Stimulated activated CD4-positive, alpha-beta T cell treated with anti-CD3 and anti-CD28 coated beads, Interleukin-1b, Interleukin-23, amount 100 ng/mL, for 4 hours (primary cell): Measurements from ENCODE around the gene TYW5.
"Not testable (repeated sequence)": the region's sequence is repeated elsewhere in the genome, so short reads cannot be mapped to it uniquely, and the experiment has no call there.

ENCODE experiments used
- DNase-seq, 2 donors: peaks; one replicate each; pipeline ENCODE4 v3.0.0-alpha.2; 2020; ENCODE audit warnings: low read depth in 2 of 2

TYW5 gene

DNA sequence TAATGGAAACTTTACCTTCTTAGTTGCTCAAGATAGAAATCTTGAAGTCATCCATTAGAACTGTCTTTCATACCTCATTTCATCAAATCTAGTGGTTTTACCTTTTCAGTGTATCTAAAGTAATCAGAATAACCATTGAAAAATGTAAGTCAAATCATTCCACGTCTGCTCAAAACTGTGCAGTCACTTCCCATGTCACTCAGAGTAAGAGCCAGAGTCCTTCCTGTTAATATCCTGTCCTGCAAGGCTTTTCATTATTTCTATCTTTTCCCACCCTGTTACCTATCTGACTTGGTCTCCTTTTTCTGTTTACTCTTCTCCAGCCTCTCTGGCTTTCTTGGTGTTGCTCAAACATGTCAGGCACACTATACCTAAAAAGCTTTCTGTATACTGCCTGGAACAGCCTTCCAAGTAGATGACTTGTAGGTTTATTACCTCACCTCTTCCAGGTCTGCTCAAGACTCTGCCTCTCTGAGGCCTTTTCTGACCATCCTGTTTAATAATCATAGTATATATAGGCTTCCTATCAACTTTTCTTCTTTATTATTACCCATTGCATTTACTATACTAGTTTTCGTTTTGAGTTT lies 40.8 kb downstream of the TYW5 start:
- no peak for DNase-seq

DNA sequence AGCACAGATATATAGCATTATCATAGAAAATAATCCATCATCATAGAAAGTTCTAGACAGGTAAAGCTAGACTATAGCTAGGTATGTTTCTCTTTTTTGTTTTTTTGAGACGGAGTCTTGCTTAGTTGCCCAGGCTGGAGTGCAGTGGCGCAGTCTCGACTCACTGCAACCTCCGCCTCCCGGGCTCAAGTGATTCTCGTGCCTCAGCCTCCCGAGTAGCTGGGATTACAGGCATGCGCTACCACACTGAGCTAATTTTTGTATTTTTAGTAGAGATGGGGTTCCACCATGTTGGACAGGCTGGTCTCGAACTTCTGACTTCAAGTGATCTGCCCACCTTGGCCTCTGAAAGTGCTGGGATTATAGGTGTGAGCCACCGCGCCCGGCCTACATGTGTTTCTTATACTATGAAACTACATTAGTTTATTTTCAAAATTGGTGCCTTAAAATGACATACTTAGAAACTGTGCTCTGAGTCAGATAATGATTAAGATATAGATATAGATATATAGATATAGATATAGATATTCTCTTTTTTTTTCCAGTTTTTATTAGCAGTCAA lies 42.7 kb downstream of the TYW5 start:
- DNase-seq: not testable (repeated sequence)

- DNase-seq: no peak
Measured at GRCh38 chr2:199911877-199912161, 43.5 kb downstream of the TYW5 start.

- DNase-seq: peak; percentile 89
Measured at GRCh38 chr2:199911052-199911876, 44.0 kb downstream of the TYW5 start, which contains the start of gene C2orf69. C2orf69 (plus strand) TSS chr2:199911293; CDS start chr2:199911439, 146 bp downstream.

- DNase-seq: no peak
Measured at GRCh38 chr2:199910338-199911051, 44.8 kb downstream of the TYW5 start.

DNA sequence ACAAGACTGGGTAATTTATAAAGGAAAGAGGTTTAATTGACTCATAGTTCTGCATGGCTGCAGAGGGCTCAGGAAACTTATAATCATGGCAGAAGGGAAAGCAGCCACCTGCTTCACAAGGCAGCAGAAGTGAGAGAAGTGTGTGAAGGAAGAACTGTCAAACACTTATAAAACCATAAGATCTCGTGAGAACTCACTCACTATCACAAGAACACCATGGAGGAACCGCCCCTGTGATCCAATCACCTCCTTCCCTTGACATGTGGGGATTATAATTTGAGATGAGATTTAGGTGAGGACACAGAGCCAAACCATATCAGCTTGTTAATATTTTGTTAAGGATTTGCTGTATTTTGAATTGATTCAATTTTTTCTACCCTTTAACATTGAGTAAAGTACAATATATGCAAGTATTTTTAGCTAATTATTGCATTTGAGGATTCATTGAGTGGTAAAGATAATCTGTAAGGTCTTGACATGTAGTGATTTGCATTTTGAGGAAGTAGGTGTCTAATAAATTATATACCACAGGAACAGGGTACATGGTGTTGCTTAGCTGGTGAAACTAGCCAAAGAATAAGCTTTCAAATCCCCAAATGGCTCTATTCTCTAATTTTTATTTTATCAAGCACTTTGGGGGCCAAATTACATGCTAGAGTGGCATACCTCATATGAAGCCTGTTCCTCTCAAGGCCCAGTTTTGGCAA lies 48.1 kb downstream of the TYW5 start:
- DNase-seq: no peak

DNA sequence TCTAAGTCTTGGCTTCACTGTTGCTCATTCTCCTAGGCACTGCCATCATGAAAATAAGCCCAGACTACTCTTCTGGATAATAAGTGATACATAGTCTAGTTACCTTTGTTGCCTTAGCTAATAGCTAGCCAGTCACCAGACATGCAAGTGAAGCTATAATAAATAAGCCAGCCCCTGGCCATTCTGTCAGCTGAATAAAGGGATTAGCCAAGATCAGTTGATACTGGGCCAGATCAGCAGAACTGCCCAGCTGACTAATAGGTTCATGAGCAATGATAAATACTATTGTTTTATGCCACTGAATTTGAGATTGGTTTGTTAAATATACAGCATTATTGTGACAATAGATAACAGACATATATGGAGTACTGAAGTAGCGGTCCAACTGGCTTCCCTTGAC lies 52.2 kb downstream of the TYW5 start:
- DNase-seq: no peak

DNA sequence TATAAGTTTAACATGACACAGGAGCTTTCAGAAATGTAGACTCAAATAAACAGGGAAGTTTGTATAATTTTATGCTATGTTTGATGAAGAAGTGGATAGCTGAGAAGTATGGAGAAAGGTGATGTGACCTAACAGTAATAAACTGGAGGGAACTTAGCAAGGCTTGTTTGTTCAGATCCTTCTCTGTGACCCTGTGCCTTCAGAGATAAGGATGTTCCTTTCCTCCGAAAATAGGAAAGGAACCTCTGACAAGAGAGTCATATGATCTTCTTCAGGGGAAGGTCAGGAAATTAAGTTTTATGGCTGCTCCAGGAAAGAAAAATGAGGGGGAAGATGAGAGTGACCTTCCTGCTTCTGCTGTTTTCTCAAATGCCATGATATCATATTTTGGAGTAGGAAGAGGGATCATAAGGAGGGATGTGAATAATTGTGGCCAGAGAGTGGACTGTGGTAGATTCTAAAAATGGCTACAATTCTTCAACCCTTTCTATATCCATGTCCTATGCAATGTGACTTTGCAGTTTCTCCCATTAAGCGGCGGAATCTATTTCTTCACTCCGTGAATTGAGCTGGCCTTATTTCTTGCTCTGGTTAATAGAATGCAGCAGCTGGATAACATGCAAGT lies 52.7 kb downstream of the TYW5 start:
- no peak for DNase-seq

DNA sequence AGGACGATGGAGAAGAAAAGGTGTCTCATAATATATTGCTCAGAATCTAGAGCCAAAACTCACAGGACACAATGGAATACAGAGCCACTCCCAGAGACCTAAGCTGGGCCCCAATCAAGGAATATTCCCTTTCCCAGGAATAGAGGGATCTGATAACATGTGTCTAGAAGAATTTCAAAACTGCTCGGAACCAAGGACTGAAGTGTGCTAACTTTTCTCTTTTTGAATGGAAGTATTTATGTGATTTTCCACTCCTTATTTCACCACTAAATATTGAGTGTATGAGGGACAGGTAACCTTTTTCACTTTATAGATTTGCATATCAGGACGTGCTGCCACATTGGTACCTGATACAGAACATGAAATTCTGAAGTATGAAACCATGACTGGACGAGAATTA lies 53.3 kb downstream of the TYW5 start:
- no peak for DNase-seq

DNA sequence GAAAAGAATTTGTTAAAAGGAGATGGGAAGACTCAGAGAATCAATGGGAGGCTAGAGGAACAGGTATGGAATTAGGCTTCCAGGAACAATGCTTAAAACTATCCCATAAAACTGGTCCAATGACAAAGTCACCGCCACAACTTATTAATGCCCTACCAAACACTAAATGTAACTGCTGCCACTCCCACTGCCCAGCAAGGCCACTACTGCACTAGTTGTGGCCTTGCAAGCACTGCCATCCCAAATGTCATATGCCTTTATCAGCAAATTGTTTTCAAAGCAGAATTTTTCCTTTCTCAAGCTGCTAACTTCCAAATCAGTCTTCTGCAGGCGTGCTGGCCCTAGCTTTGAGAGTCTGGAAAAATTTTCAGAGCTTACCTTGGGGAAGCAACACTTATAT lies 58.7 kb downstream of the TYW5 start:
- DNase-seq: no peak

GRCh38 chr2:199895406-199895805 lies 59.9 kb downstream of the TYW5 start:
- no peak for DNase-seq

- no peak for DNase-seq
Measured at GRCh38 chr2:199883474-199884212, 71.6 kb downstream of the TYW5 start.

DNA sequence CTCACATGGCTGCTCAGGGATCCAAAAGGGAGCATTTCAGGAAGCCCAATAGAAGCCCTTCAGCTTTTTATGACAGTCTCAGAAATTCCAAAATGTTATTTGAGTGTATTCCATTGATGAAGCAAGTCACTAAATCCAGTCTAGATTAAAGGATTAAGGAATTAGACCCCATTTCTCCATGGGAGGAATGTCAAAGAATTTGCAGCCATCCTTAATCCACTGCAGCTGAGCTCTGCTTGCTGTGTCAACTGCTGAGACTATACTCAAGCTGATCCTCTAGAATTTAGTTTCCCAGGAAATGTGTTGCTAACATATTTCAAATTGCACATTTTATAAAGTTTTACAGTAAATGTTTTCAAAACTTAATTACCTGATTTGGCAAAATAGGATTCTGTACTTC lies 72.6 kb downstream of the TYW5 start:
- no peak for DNase-seq
